AG09319 (cell line): ENCODE results near the gene SLC37A3.

Experiments
- DNase-seq: peaks from one replicate; pipeline ENCODE4 v3.0.0-alpha.2; 2010; ENCODE audit warnings: low read depth; ENCODE audit errors: extremely low read depth
- TF ChIP-seq, protein P1 (sequence below): IDR thresholded peaks from 2 replicates; pipeline ENCODE4 v1.5.1; 2011; ENCODE audit warnings: low read depth, mild to moderate bottlenecking, inconsistent platforms, low read length, moderate library complexity

SLC37A3 gene

GRCh38 chr7:140393756-140394306 is 4.5 kb downstream of the SLC37A3 start:
- DNase-seq: no peak
- TF ChIP-seq, protein P1, sequence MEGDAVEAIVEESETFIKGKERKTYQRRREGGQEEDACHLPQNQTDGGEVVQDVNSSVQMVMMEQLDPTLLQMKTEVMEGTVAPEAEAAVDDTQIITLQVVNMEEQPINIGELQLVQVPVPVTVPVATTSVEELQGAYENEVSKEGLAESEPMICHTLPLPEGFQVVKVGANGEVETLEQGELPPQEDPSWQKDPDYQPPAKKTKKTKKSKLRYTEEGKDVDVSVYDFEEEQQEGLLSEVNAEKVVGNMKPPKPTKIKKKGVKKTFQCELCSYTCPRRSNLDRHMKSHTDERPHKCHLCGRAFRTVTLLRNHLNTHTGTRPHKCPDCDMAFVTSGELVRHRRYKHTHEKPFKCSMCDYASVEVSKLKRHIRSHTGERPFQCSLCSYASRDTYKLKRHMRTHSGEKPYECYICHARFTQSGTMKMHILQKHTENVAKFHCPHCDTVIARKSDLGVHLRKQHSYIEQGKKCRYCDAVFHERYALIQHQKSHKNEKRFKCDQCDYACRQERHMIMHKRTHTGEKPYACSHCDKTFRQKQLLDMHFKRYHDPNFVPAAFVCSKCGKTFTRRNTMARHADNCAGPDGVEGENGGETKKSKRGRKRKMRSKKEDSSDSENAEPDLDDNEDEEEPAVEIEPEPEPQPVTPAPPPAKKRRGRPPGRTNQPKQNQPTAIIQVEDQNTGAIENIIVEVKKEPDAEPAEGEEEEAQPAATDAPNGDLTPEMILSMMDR: no peak

- no peak for DNase-seq
- TF ChIP-seq, protein P1: no peak
These were observed 6.7 kb downstream of the SLC37A3 start for GRCh38 chr7:140391634-140392033.

GRCh38 chr7:140390466-140391190 is 7.7 kb downstream of the SLC37A3 start:
- TF ChIP-seq, protein P1: no peak
- no peak for DNase-seq

- TF ChIP-seq, protein P1: no peak
- DNase-seq: no peak
These were observed 8.3 kb downstream of the SLC37A3 start for GRCh38 chr7:140390034-140390433.

DNA sequence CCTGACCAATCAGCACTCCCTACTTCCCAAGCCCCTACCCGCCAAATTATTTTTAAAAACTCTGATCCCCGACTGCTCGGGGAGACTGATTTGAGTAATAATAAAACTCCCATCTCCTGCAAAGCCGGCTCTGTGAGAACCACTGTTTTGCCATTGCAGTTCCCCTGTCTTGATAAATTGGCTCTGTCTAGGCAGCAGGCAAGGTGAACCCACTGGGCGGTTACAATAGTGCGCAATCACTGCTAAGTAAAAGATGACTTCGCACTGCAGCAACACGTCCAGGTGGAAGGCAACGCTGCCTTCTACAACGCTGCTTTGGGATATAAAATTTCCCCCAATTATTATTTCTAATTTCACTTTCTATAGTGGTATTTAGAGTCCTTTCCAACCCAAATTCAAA is 8.9 kb downstream of the SLC37A3 start:
- TF ChIP-seq, protein P1: no peak
- no peak for DNase-seq

- TF ChIP-seq, protein P1: no peak
- no peak for DNase-seq
These were observed 13.3 kb downstream of the SLC37A3 start for GRCh38 chr7:140384894-140385545.

- TF ChIP-seq, protein P1: no peak
- no peak for DNase-seq
These were observed 14.2 kb downstream of the SLC37A3 start for GRCh38 chr7:140383954-140384713.
